ENCODE measurements around the gene RNF166. TPM values are rescaled to one million over a fixed set of nuclear protein-coding genes. Genes with fewer than 3 reads are reported as not detected.

Gene RNF166
- total and polyA plus RNA-seq, 2 of the 13 experiments (the other 11 are each of a cell fraction or from before 2014, with no cell fraction given), result 21.4 to 23.0 TPM

DNA sequence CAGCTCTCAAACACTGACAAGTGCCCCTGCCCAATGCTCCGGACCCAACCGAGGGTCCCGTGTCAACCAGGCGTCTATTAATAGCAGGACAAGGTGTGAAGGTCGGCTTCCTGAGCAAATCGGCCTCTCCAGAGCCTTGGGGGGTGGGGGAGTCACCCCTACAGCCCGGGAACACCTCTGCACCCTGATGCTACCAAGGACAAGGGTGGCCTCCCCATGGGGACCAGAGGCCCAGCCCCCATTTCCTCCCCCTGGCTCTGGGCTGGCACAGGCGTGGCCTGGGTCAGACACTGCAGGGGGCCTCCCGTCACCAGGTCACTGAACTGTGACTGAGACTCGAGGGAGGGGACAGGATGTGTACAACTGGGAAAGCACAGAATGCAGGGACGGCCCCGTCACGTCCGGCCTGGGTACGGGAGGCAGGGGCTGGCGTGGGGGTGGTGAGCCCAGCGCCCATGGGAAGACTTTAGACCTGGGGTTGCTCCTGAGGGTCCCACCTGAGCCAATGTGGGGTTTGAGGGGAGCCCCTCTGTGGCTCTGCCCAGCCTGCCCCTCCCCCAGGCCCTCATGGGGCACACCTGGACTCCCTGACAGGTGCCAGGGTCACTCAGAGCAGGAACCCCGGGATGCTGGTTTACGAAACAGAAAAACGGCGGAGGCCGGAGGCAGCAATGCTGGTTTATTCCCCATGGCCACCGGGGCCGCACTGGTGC lies 54.8 kb downstream of the RNF166 start (continued):
- TF ChIP-seq, protein P1, sequence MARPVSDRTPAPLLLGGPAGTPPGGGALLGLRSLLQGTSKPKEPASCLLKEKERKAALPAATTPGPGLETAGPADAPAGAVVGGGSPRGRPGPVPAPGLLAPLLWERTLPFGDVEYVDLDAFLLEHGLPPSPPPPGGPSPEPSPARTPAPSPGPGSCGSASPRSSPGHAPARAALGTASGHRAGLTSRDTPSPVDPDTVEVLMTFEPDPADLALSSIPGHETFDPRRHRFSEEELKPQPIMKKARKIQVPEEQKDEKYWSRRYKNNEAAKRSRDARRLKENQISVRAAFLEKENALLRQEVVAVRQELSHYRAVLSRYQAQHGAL (CRISPR knock-in tag; IDR thresholded peaks at IDR 0.05; ENCODE audit: not compliant biosample characterization), result no peak
- TF ChIP-seq, protein P2, sequence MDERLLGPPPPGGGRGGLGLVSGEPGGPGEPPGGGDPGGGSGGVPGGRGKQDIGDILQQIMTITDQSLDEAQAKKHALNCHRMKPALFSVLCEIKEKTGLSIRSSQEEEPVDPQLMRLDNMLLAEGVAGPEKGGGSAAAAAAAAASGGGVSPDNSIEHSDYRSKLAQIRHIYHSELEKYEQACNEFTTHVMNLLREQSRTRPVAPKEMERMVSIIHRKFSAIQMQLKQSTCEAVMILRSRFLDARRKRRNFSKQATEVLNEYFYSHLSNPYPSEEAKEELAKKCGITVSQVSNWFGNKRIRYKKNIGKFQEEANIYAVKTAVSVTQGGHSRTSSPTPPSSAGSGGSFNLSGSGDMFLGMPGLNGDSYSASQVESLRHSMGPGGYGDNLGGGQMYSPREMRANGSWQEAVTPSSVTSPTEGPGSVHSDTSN (CRISPR knock-in tag; IDR thresholded peaks at IDR 0.05), result no peak
- TF ChIP-seq ZNF367 (CRISPR knock-in tag; IDR thresholded peaks at IDR 0.05; ENCODE audit: borderline replicate concordance) (0 out of 2 replicates have a peak, but pooled peaks have one; percentile 16), KMT2B (CRISPR knock-in tag; IDR thresholded peaks at IDR 0.05) (peak; percentile 51; the same call in 1 of the 2 replicates), FOXJ3 (CRISPR knock-in tag; IDR thresholded peaks at IDR 0.05; ENCODE audit: borderline replicate concordance) (peak; percentile 64; the same call in 1 of the 2 replicates), NFYB (CRISPR knock-in tag; IDR thresholded peaks at IDR 0.05) (no peak), HNRNPH1 (optimal IDR thresholded peaks at IDR 0.05; ENCODE audit: low read depth, low read length) (peak; percentile 19), RFXANK (CRISPR knock-in tag; IDR thresholded peaks at IDR 0.05) (no peak), CBX5 (CRISPR knock-in tag; IDR thresholded peaks at IDR 0.05; ENCODE audit: borderline replicate concordance) (peak; percentile 22; the same call in 1 of the 2 replicates), KAT2B (IDR thresholded peaks at IDR 0.05; ENCODE audit: borderline replicate concordance, low read depth, low read length) (no peak)
- TF ChIP-seq, protein P3, sequence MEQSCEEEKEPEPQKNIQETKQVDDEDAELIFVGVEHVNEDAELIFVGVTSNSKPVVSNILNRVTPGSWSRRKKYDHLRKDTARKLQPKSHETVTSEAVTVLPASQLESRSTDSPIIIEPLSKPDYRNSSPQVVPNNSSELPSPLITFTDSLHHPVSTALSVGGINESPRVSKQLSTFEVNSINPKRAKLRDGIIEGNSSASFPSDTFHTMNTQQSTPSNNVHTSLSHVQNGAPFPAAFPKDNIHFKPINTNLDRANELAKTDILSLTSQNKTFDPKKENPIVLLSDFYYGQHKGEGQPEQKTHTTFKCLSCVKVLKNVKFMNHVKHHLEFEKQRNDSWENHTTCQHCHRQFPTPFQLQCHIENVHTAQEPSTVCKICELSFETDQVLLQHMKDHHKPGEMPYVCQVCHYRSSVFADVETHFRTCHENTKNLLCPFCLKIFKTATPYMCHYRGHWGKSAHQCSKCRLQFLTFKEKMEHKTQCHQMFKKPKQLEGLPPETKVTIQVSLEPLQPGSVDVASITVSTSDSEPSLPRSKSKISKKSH (CRISPR knock-in tag; IDR thresholded peaks at IDR 0.05; ENCODE audit: borderline replicate concordance), result peak; percentile 93; the same call in 1 of the 2 replicates
- TF ChIP-seq, protein P4, sequence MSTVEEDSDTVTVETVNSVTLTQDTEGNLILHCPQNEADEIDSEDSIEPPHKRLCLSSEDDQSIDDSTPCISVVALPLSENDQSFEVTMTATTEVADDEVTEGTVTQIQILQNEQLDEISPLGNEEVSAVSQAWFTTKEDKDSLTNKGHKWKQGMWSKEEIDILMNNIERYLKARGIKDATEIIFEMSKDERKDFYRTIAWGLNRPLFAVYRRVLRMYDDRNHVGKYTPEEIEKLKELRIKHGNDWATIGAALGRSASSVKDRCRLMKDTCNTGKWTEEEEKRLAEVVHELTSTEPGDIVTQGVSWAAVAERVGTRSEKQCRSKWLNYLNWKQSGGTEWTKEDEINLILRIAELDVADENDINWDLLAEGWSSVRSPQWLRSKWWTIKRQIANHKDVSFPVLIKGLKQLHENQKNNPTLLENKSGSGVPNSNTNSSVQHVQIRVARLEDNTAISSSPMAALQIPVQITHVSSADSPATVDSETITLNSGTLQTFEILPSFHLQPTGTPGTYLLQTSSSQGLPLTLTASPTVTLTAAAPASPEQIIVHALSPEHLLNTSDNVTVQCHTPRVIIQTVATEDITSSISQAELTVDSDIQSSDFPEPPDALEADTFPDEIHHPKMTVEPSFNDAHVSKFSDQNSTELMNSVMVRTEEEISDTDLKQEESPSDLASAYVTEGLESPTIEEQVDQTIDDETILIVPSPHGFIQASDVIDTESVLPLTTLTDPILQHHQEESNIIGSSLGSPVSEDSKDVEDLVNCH (CRISPR knock-in tag; IDR thresholded peaks at IDR 0.05), result no peak
- TF ChIP-seq, protein P5, sequence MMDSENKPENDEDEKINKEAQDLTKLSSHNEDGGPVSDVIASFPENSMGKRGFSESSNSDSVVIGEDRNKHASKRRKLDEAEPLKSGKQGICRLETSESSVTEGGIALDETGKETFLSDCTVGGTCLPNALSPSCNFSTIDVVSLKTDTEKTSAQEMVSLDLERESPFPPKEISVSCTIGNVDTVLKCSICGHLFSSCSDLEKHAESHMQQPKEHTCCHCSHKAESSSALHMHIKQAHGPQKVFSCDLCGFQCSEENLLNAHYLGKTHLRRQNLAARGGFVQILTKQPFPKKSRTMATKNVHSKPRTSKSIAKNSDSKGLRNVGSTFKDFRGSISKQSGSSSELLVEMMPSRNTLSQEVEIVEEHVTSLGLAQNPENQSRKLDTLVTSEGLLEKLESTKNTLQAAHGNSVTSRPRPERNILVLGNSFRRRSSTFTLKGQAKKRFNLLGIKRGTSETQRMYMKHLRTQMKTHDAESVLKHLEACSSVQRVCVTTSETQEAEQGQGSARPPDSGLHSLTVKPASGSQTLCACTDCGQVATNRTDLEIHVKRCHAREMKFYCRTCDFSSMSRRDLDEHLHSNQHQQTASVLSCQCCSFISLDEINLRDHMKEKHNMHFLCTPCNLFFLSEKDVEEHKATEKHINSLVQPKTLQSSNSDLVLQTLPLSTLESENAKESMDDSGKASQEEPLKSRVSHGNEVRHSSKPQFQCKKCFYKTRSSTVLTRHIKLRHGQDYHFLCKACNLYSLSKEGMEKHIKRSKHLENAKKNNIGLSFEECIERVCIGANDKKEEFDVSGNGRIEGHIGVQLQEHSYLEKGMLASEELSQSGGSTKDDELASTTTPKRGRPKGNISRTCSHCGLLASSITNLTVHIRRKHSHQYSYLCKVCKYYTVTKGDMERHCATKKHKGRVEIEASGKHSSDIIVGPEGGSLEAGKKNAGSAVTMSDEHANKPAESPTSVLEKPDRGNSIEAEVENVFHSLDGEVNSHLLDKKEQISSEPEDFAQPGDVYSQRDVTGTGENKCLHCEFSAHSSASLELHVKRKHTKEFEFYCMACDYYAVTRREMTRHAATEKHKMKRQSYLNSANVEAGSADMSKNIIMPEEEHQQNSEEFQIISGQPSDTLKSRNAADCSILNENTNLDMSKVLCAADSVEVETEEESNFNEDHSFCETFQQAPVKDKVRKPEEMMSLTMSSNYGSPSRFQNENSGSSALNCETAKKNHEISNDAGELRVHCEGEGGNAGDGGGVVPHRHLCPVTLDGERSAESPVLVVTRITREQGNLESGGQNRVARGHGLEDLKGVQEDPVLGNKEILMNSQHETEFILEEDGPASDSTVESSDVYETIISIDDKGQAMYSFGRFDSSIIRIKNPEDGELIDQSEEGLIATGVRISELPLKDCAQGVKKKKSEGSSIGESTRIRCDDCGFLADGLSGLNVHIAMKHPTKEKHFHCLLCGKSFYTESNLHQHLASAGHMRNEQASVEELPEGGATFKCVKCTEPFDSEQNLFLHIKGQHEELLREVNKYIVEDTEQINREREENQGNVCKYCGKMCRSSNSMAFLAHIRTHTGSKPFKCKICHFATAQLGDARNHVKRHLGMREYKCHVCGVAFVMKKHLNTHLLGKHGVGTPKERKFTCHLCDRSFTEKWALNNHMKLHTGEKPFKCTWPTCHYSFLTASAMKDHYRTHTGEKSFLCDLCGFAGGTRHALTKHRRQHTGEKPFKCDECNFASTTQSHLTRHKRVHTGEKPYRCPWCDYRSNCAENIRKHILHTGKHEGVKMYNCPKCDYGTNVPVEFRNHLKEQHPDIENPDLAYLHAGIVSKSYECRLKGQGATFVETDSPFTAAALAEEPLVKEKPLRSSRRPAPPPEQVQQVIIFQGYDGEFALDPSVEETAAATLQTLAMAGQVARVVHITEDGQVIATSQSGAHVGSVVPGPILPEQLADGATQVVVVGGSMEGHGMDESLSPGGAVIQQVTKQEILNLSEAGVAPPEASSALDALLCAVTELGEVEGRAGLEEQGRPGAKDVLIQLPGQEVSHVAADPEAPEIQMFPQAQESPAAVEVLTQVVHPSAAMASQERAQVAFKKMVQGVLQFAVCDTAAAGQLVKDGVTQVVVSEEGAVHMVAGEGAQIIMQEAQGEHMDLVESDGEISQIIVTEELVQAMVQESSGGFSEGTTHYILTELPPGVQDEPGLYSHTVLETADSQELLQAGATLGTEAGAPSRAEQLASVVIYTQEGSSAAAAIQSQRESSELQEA (CRISPR knock-in tag; IDR thresholded peaks at IDR 0.05; ENCODE audit: not compliant biosample characterization), result no peak
